CD4-positive, CD25-positive, alpha-beta regulatory T cell (primary cell): Measurements from ENCODE around the gene PCBP3. TPM values are rescaled to one million over a fixed set of nuclear protein-coding genes. Genes with fewer than 3 reads are reported as not detected.

Source experiments
- ATAC-seq, 2 donors: fragments of 150-1000 bp; cut with Tn5 transposase; one replicate each; pipeline ENCODE4 v1.10.0; 2021; ENCODE audit warnings: low read depth in 2 of 2, moderate number of reproducible peaks in 2 of 2, moderate library complexity in 1 of 2
- DNase-seq, 3 donors: peaks; one replicate each; pipeline versions ENCODE4 v3.0.0 to v3.0.0-alpha.2; 2012 to 2022; ENCODE audit warnings: mixed read lengths in 1 of 3
- H3K27ac ChIP-seq: one replicate; pipeline ENCODE4 v1.7.0; 2013; ENCODE audit warnings: mild to moderate bottlenecking, low read length; ENCODE audit not compliant: insufficient read depth, poor library complexity, severe bottlenecking
- H3K27me3 ChIP-seq: one replicate; pipeline ENCODE4 v1.7.0; 2013; ENCODE audit warnings: low read length; ENCODE audit not compliant: control insufficient read depth, insufficient read depth
- H3K36me3 ChIP-seq: one replicate; pipeline ENCODE4 v1.7.0; 2013; ENCODE audit warnings: mild to moderate bottlenecking, low read length, moderate library complexity; ENCODE audit not compliant: control insufficient read depth, insufficient read depth
- H3K4me1 ChIP-seq: 2 replicates; pipeline ENCODE4 v1.7.0; 2013; ENCODE audit warnings: mild to moderate bottlenecking, low read length; ENCODE audit not compliant: insufficient read depth, control insufficient read depth, poor library complexity, severe bottlenecking
- H3K4me3 ChIP-seq: one replicate; pipeline ENCODE4 v1.7.0; 2013; ENCODE audit warnings: low read depth, mild to moderate bottlenecking, low read length, moderate library complexity
- H3K9me3 ChIP-seq, 2 experiments: 1 replicate in 1 of 2; 2 replicates in 1 of 2; pipeline ENCODE4 v1.7.0; 2013; ENCODE audit warnings: low read length in 2 of 2, mild to moderate bottlenecking in 1 of 2, moderate library complexity in 1 of 2; ENCODE audit not compliant: control insufficient read depth in 2 of 2
- H3K27ac Mint-ChIP-seq, 3 donors: one replicate each; pipeline ENCODE4 v1.8.0; 2020 to 2022; ENCODE audit warnings: mild to moderate bottlenecking in 3 of 3, mixed read lengths in 3 of 3, moderate library complexity in 2 of 3
- H3K27me3 Mint-ChIP-seq: one replicate; pipeline ENCODE4 v1.8.0; 2022; ENCODE audit warnings: mild to moderate bottlenecking, mixed read lengths
- H3K36me3 Mint-ChIP-seq: one replicate; pipeline ENCODE4 v1.8.0; 2020; ENCODE audit warnings: mixed read lengths
- H3K4me1 Mint-ChIP-seq, 4 donors: one replicate each; pipeline ENCODE4 v1.8.0; 2020 to 2022; ENCODE audit warnings: mixed read lengths in 4 of 4, mild to moderate bottlenecking in 1 of 4
- H3K4me3 Mint-ChIP-seq, 4 donors: one replicate each; pipeline ENCODE4 v1.8.0; 2020 to 2022; ENCODE audit warnings: mild to moderate bottlenecking in 4 of 4, mixed read lengths in 4 of 4, moderate library complexity in 3 of 4
- H3K9me3 Mint-ChIP-seq, 7 donors: one replicate each; pipeline ENCODE4 v1.8.0; 2020 to 2022; ENCODE audit warnings: mixed read lengths in 7 of 7, mild to moderate bottlenecking in 3 of 7, moderate library complexity in 2 of 7
- polyA plus RNA-seq, 4 donors: library from polyadenylated mRNA; unstranded; fragments of 300-500 nt; fragmentation: Illumina TruSeq; gene quantifications; one replicate each; pipeline ENCODE4 v1.2.3, GENCODE V29; 2021
- total RNA-seq: library from RNA; stranded (reverse); gene quantifications from one replicate; pipeline ENCODE4 v1.2.3, GENCODE V29; 2022

The PCBP3 gene
- total and polyA plus RNA-seq, 5 donors from 2014 or later: 0.72 to 5.3 (median 2.3) TPM

GRCh38 chr21:45766501-45766900 lies 123.0 kb downstream of the PCBP3 start:
- ATAC-seq (no peak), DNase-seq (no peak)
- peak overlapping the region; percentile 52 to 94 (median 90) for H3K27ac Mint-ChIP-seq
- H3K36me3 Mint-ChIP-seq: peaks cover 3% of the 10 kb centered on the region
- H3K9me3 Mint-ChIP-seq: no peaks in the 10 kb centered on the region
- no peaks in the 10 kb centered on the region for H3K9me3 ChIP-seq
- peaks cover 4% of the 10 kb centered on the region for H3K27me3 Mint-ChIP-seq
- H3K27ac ChIP-seq: no peak overlapping the region
- H3K27me3 ChIP-seq: no peaks in the 10 kb centered on the region
- peaks cover 22% of the 10 kb centered on the region for H3K4me1 ChIP-seq
- H3K4me1 Mint-ChIP-seq: peaks cover 5 to 31% (median 16%) of the 10 kb centered on the region in 4 donors
- H3K4me3 Mint-ChIP-seq: peak overlapping the region in 1 of 4 donors; percentile 86
- H3K4me3 ChIP-seq: no peak overlapping the region
- H3K36me3 ChIP-seq: no peaks in the 10 kb centered on the region

GRCh38 chr21:45767071-45768006 lies 123.8 kb downstream of the PCBP3 start:
- peaks cover 3% of the 10 kb centered on the region for H3K36me3 Mint-ChIP-seq
- H3K27ac Mint-ChIP-seq: peak overlapping the region; percentile 22 to 94 (median 90)
- peak overlapping the region; percentile 3 to 59 (median 32) for H3K4me3 Mint-ChIP-seq
- no peaks in the 10 kb centered on the region for H3K27me3 ChIP-seq
- H3K9me3 ChIP-seq: no peaks in the 10 kb centered on the region
- H3K4me1 ChIP-seq: peaks cover 22% of the 10 kb centered on the region
- ATAC-seq: peak; percentile 79 to 86
- H3K4me3 ChIP-seq: no peak overlapping the region
- peak in 2 of 3 donors; percentile 59 to 81 for DNase-seq
- peaks cover 5 to 31% (median 16%) of the 10 kb centered on the region in 4 donors for H3K4me1 Mint-ChIP-seq
- H3K27ac ChIP-seq: peak overlapping the region; percentile 9
- no peaks in the 10 kb centered on the region for H3K36me3 ChIP-seq
- H3K27me3 Mint-ChIP-seq: no peaks in the 10 kb centered on the region
- H3K9me3 Mint-ChIP-seq: no peaks in the 10 kb centered on the region

GRCh38 chr21:45768011-45768739 lies 124.7 kb downstream of the PCBP3 start:
- Mint-ChIP-seq H3K9me3 (peaks cover 0 to 1% (median 0%) of the 10 kb centered on the region in 7 donors), H3K4me3 (peak overlapping the region in 1 of 4 donors; percentile 59), H3K27ac (peak overlapping the region; percentile 50 to 94 (median 90)), H3K27me3 (peaks cover 7% of the 10 kb centered on the region), H3K4me1 (peaks cover 5 to 31% (median 16%) of the 10 kb centered on the region in 4 donors), H3K36me3 (peaks cover 3% of the 10 kb centered on the region)
- DNase-seq (peak in 1 of 3 donors; percentile 24), ATAC-seq (no peak)
- H3K36me3 ChIP-seq: no peaks in the 10 kb centered on the region
- H3K4me1 ChIP-seq: peaks cover 22% of the 10 kb centered on the region
- no peak overlapping the region for H3K27ac ChIP-seq
- H3K9me3 ChIP-seq: no peaks in the 10 kb centered on the region
- no peak overlapping the region for H3K4me3 ChIP-seq
- no peaks in the 10 kb centered on the region for H3K27me3 ChIP-seq

GRCh38 chr21:45768740-45769048 lies 125.2 kb downstream of the PCBP3 start:
- H3K27ac Mint-ChIP-seq: peak overlapping the region in 2 of 3 donors; percentile 71 to 90
- H3K9me3 ChIP-seq: no peaks in the 10 kb centered on the region
- H3K27ac ChIP-seq: no peak overlapping the region
- H3K4me3 ChIP-seq: no peak overlapping the region
- peaks cover 0 to 1% (median 0%) of the 10 kb centered on the region in 7 donors for H3K9me3 Mint-ChIP-seq
- peaks cover 22% of the 10 kb centered on the region for H3K4me1 ChIP-seq
- no peak for ATAC-seq
- H3K27me3 ChIP-seq: no peaks in the 10 kb centered on the region
- H3K4me1 Mint-ChIP-seq: peaks cover 5 to 31% (median 16%) of the 10 kb centered on the region in 4 donors
- DNase-seq: no peak
- peaks cover 3% of the 10 kb centered on the region for H3K36me3 Mint-ChIP-seq
- H3K4me3 Mint-ChIP-seq: no peak overlapping the region
- no peaks in the 10 kb centered on the region for H3K36me3 ChIP-seq
- H3K27me3 Mint-ChIP-seq: peaks cover 7% of the 10 kb centered on the region

GRCh38 chr21:45769294-45769693 lies 125.8 kb downstream of the PCBP3 start:
- no peaks in the 10 kb centered on the region for H3K27me3 ChIP-seq
- H3K4me3 ChIP-seq: no peak overlapping the region
- ATAC-seq: no peak
- peak in 1 of 3 donors; percentile 30 for DNase-seq
- no peak overlapping the region for H3K27ac ChIP-seq
- H3K9me3 Mint-ChIP-seq: peaks cover 0 to 1% (median 0%) of the 10 kb centered on the region in 7 donors
- H3K36me3 Mint-ChIP-seq: peaks cover 3% of the 10 kb centered on the region
- peak overlapping the region in 2 of 3 donors; percentile 32 to 71 for H3K27ac Mint-ChIP-seq
- H3K36me3 ChIP-seq: no peaks in the 10 kb centered on the region
- H3K4me1 Mint-ChIP-seq: peaks cover 5 to 31% (median 16%) of the 10 kb centered on the region in 4 donors
- no peaks in the 10 kb centered on the region for H3K9me3 ChIP-seq
- H3K27me3 Mint-ChIP-seq: peaks cover 7% of the 10 kb centered on the region
- H3K4me1 ChIP-seq: peaks cover 22% of the 10 kb centered on the region
- peak overlapping the region in 1 of 4 donors; percentile 73 for H3K4me3 Mint-ChIP-seq

- peaks cover 7% of the 10 kb centered on the region for H3K27me3 Mint-ChIP-seq
- Histone ChIP-seq H3K36me3 (no peaks in the 10 kb centered on the region), H3K27me3 (no peaks in the 10 kb centered on the region), H3K4me1 (peaks cover 22% of the 10 kb centered on the region), H3K4me3 (no peak overlapping the region), H3K9me3 (no peaks in the 10 kb centered on the region), H3K27ac (no peak overlapping the region)
- DNase-seq: no peak
- H3K9me3 Mint-ChIP-seq: peaks cover 0 to 3% (median 0%) of the 10 kb centered on the region in 7 donors
- H3K4me1 Mint-ChIP-seq: peaks cover 5 to 29% (median 16%) of the 10 kb centered on the region in 4 donors
- H3K27ac Mint-ChIP-seq: peak overlapping the region in 1 of 3 donors; percentile 71
- H3K4me3 Mint-ChIP-seq: no peak overlapping the region
- ATAC-seq: no peak
- H3K36me3 Mint-ChIP-seq: no peaks in the 10 kb centered on the region
Measured at GRCh38 chr21:45769896-45770295, 126.4 kb downstream of the PCBP3 start.

GRCh38 chr21:45772180-45772579 lies 128.7 kb downstream of the PCBP3 start:
- ATAC-seq (no peak), DNase-seq (no peak)
- Histone ChIP-seq H3K27me3 (peaks cover 2% of the 10 kb centered on the region), H3K4me1 (peaks cover 12% of the 10 kb centered on the region), H3K27ac (no peak overlapping the region), H3K9me3 (peaks cover 6 to 7% of the 10 kb centered on the region in 2 experiments), H3K4me3 (no peak overlapping the region), H3K36me3 (no peaks in the 10 kb centered on the region)
- Mint-ChIP-seq H3K9me3 (peaks cover 0 to 10% (median 1%) of the 10 kb centered on the region in 7 donors), H3K27me3 (peaks cover 12% of the 10 kb centered on the region), H3K4me1 (peaks cover 4 to 19% (median 9%) of the 10 kb centered on the region in 4 donors), H3K27ac (no peak overlapping the region), H3K4me3 (no peak overlapping the region), H3K36me3 (no peaks in the 10 kb centered on the region)
